ENCODE data around the gene NPPC.

Gene NPPC

GRCh38 chr2:231918501-231919330 is 7.5 kb downstream of the NPPC start:
- Histone ChIP-seq H3K9me3 (ENCODE audit: control insufficient read depth, low read length) (no peaks in the 10 kb centered on the region), H3K27me3 (ENCODE audit: control insufficient read depth, insufficient read depth, low read length) (no peaks in the 10 kb centered on the region), H3K4me2 (ENCODE audit: low read length) (no peak overlapping the region), H2AFZ (no peak overlapping the region), H3K36me3 (ENCODE audit: control insufficient read depth, insufficient read depth, low read length) (no peaks in the 10 kb centered on the region), H3K4me3 (ENCODE audit: low read depth, low read length) (no peak overlapping the region), H3K9ac (no peak overlapping the region), H3K79me2 (no peaks in the 10 kb centered on the region), H3K4me1 (no peaks in the 10 kb centered on the region), H3K27ac (no peak overlapping the region)
- no peak for TF ChIP-seq CTCF (IDR thresholded peaks at IDR 0.05)

GRCh38 chr2:231917280-231918066 is 8.7 kb downstream of the NPPC start:
- no peak overlapping the region for H3K9ac ChIP-seq
- TF ChIP-seq CTCF (IDR thresholded peaks at IDR 0.05) = no peak
- no peak overlapping the region for H3K27ac ChIP-seq
- H3K27me3 ChIP-seq (ENCODE audit: control insufficient read depth, insufficient read depth, low read length) = no peaks in the 10 kb centered on the region
- no peak overlapping the region for H2AFZ ChIP-seq
- H3K4me3 ChIP-seq (ENCODE audit: low read depth, low read length) = no peak overlapping the region
- no peaks in the 10 kb centered on the region for H3K79me2 ChIP-seq
- no peaks in the 10 kb centered on the region for H3K9me3 ChIP-seq (ENCODE audit: control insufficient read depth, low read length)
- H3K36me3 ChIP-seq (ENCODE audit: control insufficient read depth, insufficient read depth, low read length) = no peaks in the 10 kb centered on the region
- H3K4me1 ChIP-seq = no peaks in the 10 kb centered on the region
- H3K4me2 ChIP-seq (ENCODE audit: low read length) = no peak overlapping the region

GRCh38 chr2:231914077-231914690 is 12.0 kb downstream of the NPPC start:
- H3K9me3 ChIP-seq (ENCODE audit: control insufficient read depth, low read length) = no peaks in the 10 kb centered on the region
- H3K4me1 ChIP-seq = no peaks in the 10 kb centered on the region
- no peak overlapping the region for H2AFZ ChIP-seq
- no peak overlapping the region for H3K27ac ChIP-seq
- no peak overlapping the region for H3K4me2 ChIP-seq (ENCODE audit: low read length)
- H3K36me3 ChIP-seq (ENCODE audit: control insufficient read depth, insufficient read depth, low read length) = no peaks in the 10 kb centered on the region
- no peak overlapping the region for H3K4me3 ChIP-seq (ENCODE audit: low read depth, low read length)
- no peak overlapping the region for H3K9ac ChIP-seq
- no peaks in the 10 kb centered on the region for H3K27me3 ChIP-seq (ENCODE audit: control insufficient read depth, insufficient read depth, low read length)
- no peaks in the 10 kb centered on the region for H3K79me2 ChIP-seq
- TF ChIP-seq CTCF (IDR thresholded peaks at IDR 0.05) = no peak

DNA sequence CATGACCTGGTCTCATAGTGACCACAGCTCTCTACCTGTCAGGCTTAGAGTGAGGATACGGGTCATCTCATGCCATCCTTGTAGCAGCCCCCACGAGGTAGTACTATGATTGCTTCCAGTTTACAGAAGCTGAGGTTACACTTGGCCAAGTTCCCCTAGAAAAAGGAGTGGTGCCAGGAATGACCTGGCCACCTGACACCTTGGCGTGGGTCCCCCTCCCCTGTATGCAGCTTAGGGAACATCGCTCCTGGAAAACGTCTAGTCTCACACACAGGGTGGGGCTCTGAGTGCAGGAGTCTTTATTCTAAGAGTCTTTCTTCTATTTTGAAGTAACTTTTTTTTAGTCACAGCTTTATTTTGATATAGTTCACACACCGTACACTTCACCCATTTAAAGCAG is 14.8 kb downstream of the NPPC start:
- H3K79me2 ChIP-seq = no peaks in the 10 kb centered on the region
- H2AFZ ChIP-seq = no peak overlapping the region
- no peak for TF ChIP-seq CTCF (IDR thresholded peaks at IDR 0.05)
- H3K4me2 ChIP-seq (ENCODE audit: low read length) = no peak overlapping the region
- H3K9ac ChIP-seq = no peak overlapping the region
- H3K4me1 ChIP-seq = no peaks in the 10 kb centered on the region
- no peaks in the 10 kb centered on the region for H3K36me3 ChIP-seq (ENCODE audit: control insufficient read depth, insufficient read depth, low read length)
- no peaks in the 10 kb centered on the region for H3K9me3 ChIP-seq (ENCODE audit: control insufficient read depth, low read length)
- no peaks in the 10 kb centered on the region for H3K27me3 ChIP-seq (ENCODE audit: control insufficient read depth, insufficient read depth, low read length)
- no peak overlapping the region for H3K4me3 ChIP-seq (ENCODE audit: low read depth, low read length)
- no peak overlapping the region for H3K27ac ChIP-seq

Measured in parathyroid adenoma (tissue), 2 donors.